LNCaP clone FGC (cell line): Measurements from ENCODE around the gene ADORA2A.

Experiments used
- DNase-seq: peaks from one replicate; pipeline ENCODE4 v3.0.0-alpha.2; 2011; ENCODE audit warnings: low read depth
- H3K4me3 ChIP-seq: 2 replicates; pipeline ENCODE4 v1.5.1; 2011; ENCODE audit warnings: mild to moderate bottlenecking, low read depth, low read length, control low read depth
- TF ChIP-seq, protein P1 (sequence below): IDR thresholded peaks from 2 replicates; pipeline ENCODE4 v1.5.1; 2012; ENCODE audit warnings: mild to moderate bottlenecking; ENCODE audit not compliant: control insufficient read depth, insufficient read depth; ENCODE audit errors: extremely low read depth

The ADORA2A gene

GRCh38 chr22:24427500-24428164, at the start of gene ADORA2A:
TSS of gene ADORA2A (plus strand) at chr22:24427599. CDS start at chr22:24433405, 5,806 bp downstream.
- no peak for DNase-seq
- H3K4me3 ChIP-seq: no peak within 1 kb of the TSS
- TF ChIP-seq, protein P1, sequence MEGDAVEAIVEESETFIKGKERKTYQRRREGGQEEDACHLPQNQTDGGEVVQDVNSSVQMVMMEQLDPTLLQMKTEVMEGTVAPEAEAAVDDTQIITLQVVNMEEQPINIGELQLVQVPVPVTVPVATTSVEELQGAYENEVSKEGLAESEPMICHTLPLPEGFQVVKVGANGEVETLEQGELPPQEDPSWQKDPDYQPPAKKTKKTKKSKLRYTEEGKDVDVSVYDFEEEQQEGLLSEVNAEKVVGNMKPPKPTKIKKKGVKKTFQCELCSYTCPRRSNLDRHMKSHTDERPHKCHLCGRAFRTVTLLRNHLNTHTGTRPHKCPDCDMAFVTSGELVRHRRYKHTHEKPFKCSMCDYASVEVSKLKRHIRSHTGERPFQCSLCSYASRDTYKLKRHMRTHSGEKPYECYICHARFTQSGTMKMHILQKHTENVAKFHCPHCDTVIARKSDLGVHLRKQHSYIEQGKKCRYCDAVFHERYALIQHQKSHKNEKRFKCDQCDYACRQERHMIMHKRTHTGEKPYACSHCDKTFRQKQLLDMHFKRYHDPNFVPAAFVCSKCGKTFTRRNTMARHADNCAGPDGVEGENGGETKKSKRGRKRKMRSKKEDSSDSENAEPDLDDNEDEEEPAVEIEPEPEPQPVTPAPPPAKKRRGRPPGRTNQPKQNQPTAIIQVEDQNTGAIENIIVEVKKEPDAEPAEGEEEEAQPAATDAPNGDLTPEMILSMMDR: no peak

DNA sequence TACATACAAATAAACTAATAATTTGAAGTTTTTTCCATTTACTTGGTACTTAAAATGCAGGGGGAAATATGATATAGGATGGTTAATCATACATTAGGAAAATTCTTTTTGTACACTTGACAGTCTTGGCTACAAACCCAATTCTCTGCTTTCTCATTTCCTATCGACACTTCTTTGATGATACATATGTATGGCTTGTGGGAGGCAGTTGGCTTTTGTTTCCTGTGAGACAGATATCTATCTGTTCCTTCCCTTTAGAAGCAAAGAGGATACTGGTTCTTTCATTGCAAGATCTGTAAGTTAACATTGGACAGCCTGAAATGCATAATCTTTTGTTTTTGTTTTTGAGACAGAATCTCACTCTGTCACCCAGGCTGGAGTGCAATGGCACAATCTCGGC, 47.9 kb upstream of the ADORA2A start:
- no peak overlapping the region for H3K4me3 ChIP-seq
- no peak for DNase-seq
- TF ChIP-seq, protein P1: no peak

- TF ChIP-seq, protein P1: no peak
- DNase-seq: no peak
Observed at GRCh38 chr22:24380220-24380904, 47.0 kb upstream of the ADORA2A start.

DNA sequence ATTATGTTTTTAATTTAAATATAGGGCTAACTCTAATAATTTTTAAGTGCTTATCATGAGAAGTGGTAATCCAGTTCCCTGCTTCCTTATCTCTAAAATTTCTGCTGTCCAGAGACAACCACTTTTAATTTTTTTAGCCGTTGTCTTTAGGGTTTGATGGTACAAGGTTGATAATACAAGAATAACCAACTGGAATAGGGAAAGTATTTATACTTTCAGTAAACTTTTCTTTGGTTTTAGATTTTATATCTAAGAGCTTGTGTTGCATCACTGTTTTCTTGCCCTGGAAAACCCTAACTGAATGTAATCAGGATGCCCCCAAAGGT, 46.5 kb upstream of the ADORA2A start:
- H3K4me3 ChIP-seq: no peak overlapping the region
- TF ChIP-seq, protein P1: no peak
- no peak for DNase-seq

More at GRCh38 chr22:24380220-24380904, 47.0 kb upstream of the ADORA2A start:
- no peak overlapping the region for H3K4me3 ChIP-seq

- H3K4me3 ChIP-seq: no peak overlapping the region
- TF ChIP-seq, protein P1: no peak
- DNase-seq: no peak
Observed at GRCh38 chr22:24383061-24383460, 44.3 kb upstream of the ADORA2A start.

GRCh38 chr22:24384131-24384530, 43.3 kb upstream of the ADORA2A start:
- TF ChIP-seq, protein P1: no peak
- H3K4me3 ChIP-seq: no peak overlapping the region
- DNase-seq: no peak
